ENCODE results near the gene SORD. TPM values are rescaled to one million over a fixed set of nuclear protein-coding genes. Genes with fewer than 3 reads are reported as not detected.

The SORD gene
- total RNA-seq, 4 donors from 2014 or later = 24.4 to 78.6 (median 48.7) TPM

GRCh38 chr15:45083223-45083622 lies 60.2 kb downstream of the SORD start:
- Histone ChIP-seq H3K4me3 (no peak overlapping the region), H3K36me3 (no peaks in the 10 kb centered on the region), H3K27me3 (no peaks in the 10 kb centered on the region), H3K27ac (no peak overlapping the region), H3K9me3 (no peaks in the 10 kb centered on the region), H3K4me1 (peaks cover 5% of the 10 kb centered on the region)
- DNase-seq (ENCODE audit: low spot score in 2 of 2) = no peak
- TF ChIP-seq EP300 (IDR thresholded peaks at IDR 0.05) (no peak), POLR2AphosphoS5 (IDR thresholded peaks at IDR 0.05) (no peak), CTCF (IDR thresholded peaks at IDR 0.05) (no peak), POLR2A (IDR thresholded peaks at IDR 0.05) (no peak)

DNA sequence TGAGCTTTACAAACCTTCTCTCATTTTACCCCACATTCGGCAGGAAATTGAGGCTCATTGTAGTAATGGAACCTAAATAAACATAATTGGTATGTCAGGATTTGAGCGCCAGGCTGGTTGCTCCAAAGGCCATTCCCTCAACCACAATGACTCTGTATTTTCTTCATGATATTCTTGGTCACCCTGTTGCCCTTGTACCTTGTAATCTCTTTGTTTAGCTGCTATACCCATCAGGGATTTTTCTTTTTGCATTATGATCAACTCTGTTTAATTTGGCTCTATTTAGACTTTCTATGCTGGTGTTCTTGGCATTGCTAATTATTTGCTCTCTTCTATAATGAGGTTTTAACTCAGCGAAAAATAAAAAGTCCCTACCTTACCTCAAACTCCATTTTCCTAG lies 61.2 kb downstream of the SORD start:
- WGBS = 72% methylated on average over 3 of the region's 3 CpGs
- H3K4me3 ChIP-seq = no peak overlapping the region
- H3K9me3 ChIP-seq = no peaks in the 10 kb centered on the region
- DNase-seq (ENCODE audit: low spot score in 2 of 2) = no peak
- H3K4me1 ChIP-seq = peaks cover 5% of the 10 kb centered on the region
- H3K27me3 ChIP-seq = no peaks in the 10 kb centered on the region
- no peak overlapping the region for H3K27ac ChIP-seq
- no peak for TF ChIP-seq CTCF (IDR thresholded peaks at IDR 0.05)
- no peak for TF ChIP-seq POLR2AphosphoS5 (IDR thresholded peaks at IDR 0.05)
- TF ChIP-seq EP300 (IDR thresholded peaks at IDR 0.05) = no peak
- no peak for TF ChIP-seq POLR2A (IDR thresholded peaks at IDR 0.05)
- H3K36me3 ChIP-seq = no peaks in the 10 kb centered on the region

DNA sequence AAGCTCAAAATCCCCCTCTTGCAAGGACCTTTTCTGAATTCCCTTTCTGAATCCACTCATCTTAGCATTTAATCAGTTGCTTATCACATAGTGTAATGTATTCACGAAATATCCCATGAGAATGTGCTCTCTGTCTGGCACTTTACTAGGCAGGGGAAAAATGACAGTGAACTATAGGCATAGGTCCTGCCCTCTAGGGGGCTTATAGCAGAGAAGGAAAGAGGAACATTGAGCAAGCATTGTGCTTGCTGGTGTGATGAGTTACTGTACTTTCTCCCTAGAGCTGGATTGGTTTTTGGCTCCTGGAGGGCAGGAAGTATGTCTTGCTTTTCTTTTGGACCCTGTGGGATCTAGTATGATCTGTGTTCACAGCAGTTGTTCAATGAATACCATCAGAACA lies 64.5 kb downstream of the SORD start:
- TF ChIP-seq POLR2AphosphoS5 (IDR thresholded peaks at IDR 0.05) (no peak), EP300 (IDR thresholded peaks at IDR 0.05) (no peak), POLR2A (IDR thresholded peaks at IDR 0.05) (no peak), CTCF (IDR thresholded peaks at IDR 0.05) (no peak)
- WGBS = 100% methylated on average over 1 of the region's 1 CpG
- Histone ChIP-seq H3K36me3 (no peaks in the 10 kb centered on the region), H3K27ac (no peak overlapping the region), H3K27me3 (no peaks in the 10 kb centered on the region), H3K4me3 (no peak overlapping the region), H3K4me1 (peaks cover 5% of the 10 kb centered on the region), H3K9me3 (no peaks in the 10 kb centered on the region)
- DNase-seq (ENCODE audit: low spot score in 2 of 2) = no peak

DNA sequence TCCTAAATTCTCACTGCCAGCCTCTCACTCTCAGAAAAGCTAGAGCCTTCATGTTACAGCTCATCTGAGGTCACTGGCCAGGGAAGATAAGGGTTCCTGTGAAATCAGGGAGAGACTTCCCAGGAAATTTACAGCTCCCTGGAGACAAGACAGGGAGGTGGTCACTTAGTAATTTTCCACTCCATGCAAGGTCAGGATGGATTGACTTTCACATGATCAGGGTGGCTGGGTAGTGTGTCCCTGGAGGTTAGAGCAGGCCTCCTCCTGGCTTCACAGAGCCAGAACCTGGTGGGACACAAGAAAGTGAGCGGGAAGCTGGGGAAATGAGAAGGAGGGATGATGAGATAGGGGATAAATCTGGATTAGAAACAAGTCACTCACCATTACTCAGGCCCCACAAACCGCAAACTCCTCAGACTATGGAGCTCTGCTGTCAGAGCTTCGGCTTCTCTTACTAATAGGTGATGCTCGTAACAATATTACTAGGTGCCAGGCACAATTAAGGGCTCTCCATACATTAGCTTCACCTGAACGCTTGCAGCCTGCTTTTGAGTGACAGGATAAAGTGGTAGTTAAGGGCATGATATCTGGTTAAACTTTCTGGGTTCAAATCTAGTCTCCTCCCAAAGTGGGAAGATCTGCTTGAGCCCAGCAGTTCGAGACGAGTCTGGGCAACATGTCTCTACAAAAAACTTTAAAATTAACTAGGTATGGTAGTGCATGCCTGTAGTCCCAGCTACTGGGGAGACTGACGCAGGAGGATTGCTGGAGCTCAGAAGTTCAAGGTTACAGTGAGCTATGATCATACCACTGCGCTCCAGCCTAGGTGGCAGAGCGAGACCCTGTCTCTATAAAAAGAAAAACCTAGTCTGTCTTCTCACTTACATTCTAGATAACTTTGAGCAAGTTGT lies 66.1 kb downstream of the SORD start:
- Histone ChIP-seq H3K36me3 (no peaks in the 10 kb centered on the region), H3K9me3 (no peaks in the 10 kb centered on the region), H3K27ac (no peak overlapping the region), H3K4me1 (no peaks in the 10 kb centered on the region), H3K27me3 (no peaks in the 10 kb centered on the region), H3K4me3 (no peak overlapping the region)
- no peak for DNase-seq (ENCODE audit: low spot score in 2 of 2)
- TF ChIP-seq POLR2A (IDR thresholded peaks at IDR 0.05) = no peak
- no peak for TF ChIP-seq POLR2AphosphoS5 (IDR thresholded peaks at IDR 0.05)
- TF ChIP-seq EP300 (IDR thresholded peaks at IDR 0.05) = no peak
- no peak for TF ChIP-seq CTCF (IDR thresholded peaks at IDR 0.05)
- 82% methylated on average over 10 of the region's 10 CpGs for WGBS

- Histone ChIP-seq H3K4me3 (no peak overlapping the region), H3K36me3 (no peaks in the 10 kb centered on the region), H3K27me3 (no peaks in the 10 kb centered on the region), H3K27ac (no peak overlapping the region), H3K4me1 (no peaks in the 10 kb centered on the region), H3K9me3 (no peaks in the 10 kb centered on the region)
- 74% methylated on average over 3 of the region's 3 CpGs for WGBS
- DNase-seq (ENCODE audit: low spot score in 2 of 2) = no peak
- TF ChIP-seq EP300 (IDR thresholded peaks at IDR 0.05) (no peak), POLR2AphosphoS5 (IDR thresholded peaks at IDR 0.05) (no peak), POLR2A (IDR thresholded peaks at IDR 0.05) (no peak), CTCF (IDR thresholded peaks at IDR 0.05) (no peak)
Measured at GRCh38 chr15:45089712-45090373, 66.8 kb downstream of the SORD start.

Measured in suprapubic skin (tissue), 4 donors.